GM20431 (cell line): ENCODE data around the gene FBLN2.

Source experiments
- in situ Hi-C: fragments of 300-500 bp; cut with MseI, MboI; formaldehyde crosslinking; loops from one replicate; pipeline ENCODE4 v1.15.0; 2020; ENCODE audit warnings: low sequenced_read_pairs; ENCODE audit not compliant: unreplicated experiment

FBLN2 gene

GRCh38 chr3:13654330-13655060 is 105.6 kb downstream of the FBLN2 start:
- in situ Hi-C loops, result loop anchor here (25.0 kb wide), 1 partner anchor 233 kb away; the partner anchor contains the start of gene WNT7A

- in situ Hi-C loops, result loop anchor here (25.0 kb wide), 1 partner anchor 232 kb away; the partner anchor contains the start of gene WNT7A
Observed at GRCh38 chr3:13655061-13655913, 106.4 kb downstream of the FBLN2 start.

- in situ Hi-C loops, result loop anchor here (25.0 kb wide), 1 partner anchor 231 kb away; the partner anchor contains the start of gene WNT7A
Observed at GRCh38 chr3:13656584-13657301, 107.8 kb downstream of the FBLN2 start.

GRCh38 chr3:13657660-13658435 is 108.9 kb downstream of the FBLN2 start:
- in situ Hi-C loops, result loop anchor here (25.0 kb wide), 1 partner anchor 229 kb away; the partner anchor contains the start of gene WNT7A

- in situ Hi-C loops, result loop anchor here (25.0 kb wide), 1 partner anchor 229 kb away; the partner anchor contains the start of gene WNT7A
Observed at GRCh38 chr3:13658681-13659080, 109.8 kb downstream of the FBLN2 start.

- in situ Hi-C loops, result loop anchor here (25.0 kb wide), 1 partner anchor 228 kb away; the partner anchor contains the start of gene WNT7A
Observed at GRCh38 chr3:13659221-13659969, 110.5 kb downstream of the FBLN2 start.

GRCh38 chr3:13660042-13660874 is 111.3 kb downstream of the FBLN2 start:
- in situ Hi-C loops, result loop anchor here (25.0 kb wide), 1 partner anchor 227 kb away; the partner anchor contains the start of gene WNT7A

GRCh38 chr3:13661121-13661520 is 112.2 kb downstream of the FBLN2 start:
- in situ Hi-C loops, result loop anchor here (25.0 kb wide), 1 partner anchor 226 kb away; the partner anchor contains the start of gene WNT7A

- in situ Hi-C loops, result loop anchor here (25.0 kb wide), 1 partner anchor 225 kb away; the partner anchor contains the start of gene WNT7A
Observed at GRCh38 chr3:13662238-13662847, 113.4 kb downstream of the FBLN2 start.

- in situ Hi-C loops, result loop anchor here (25.0 kb wide), 1 partner anchor 223 kb away; the partner anchor contains the start of gene WNT7A
Observed at GRCh38 chr3:13663781-13664535, 115.0 kb downstream of the FBLN2 start.

GRCh38 chr3:13665582-13666226 is 116.8 kb downstream of the FBLN2 start:
- in situ Hi-C loops, result loop anchor here (25.0 kb wide), 1 partner anchor 222 kb away; the partner anchor contains the start of gene WNT7A

GRCh38 chr3:13666227-13666619 is 117.3 kb downstream of the FBLN2 start:
- in situ Hi-C loops, result loop anchor here (25.0 kb wide), 1 partner anchor 221 kb away; the partner anchor contains the start of gene WNT7A

- in situ Hi-C loops, result loop anchor here (25.0 kb wide), 1 partner anchor 220 kb away; the partner anchor contains the start of gene WNT7A
Observed at GRCh38 chr3:13666781-13667709, 118.1 kb downstream of the FBLN2 start.

- in situ Hi-C loops, result loop anchor here (25.0 kb wide), 1 partner anchor 219 kb away; the partner anchor contains the start of gene WNT7A
Observed at GRCh38 chr3:13668136-13668535, 119.2 kb downstream of the FBLN2 start.
